OCI-LY3 (cell line): ENCODE results near the gene SRPK1.

Experiments used
- CTCF ChIP-seq: fragments of 200-600, 300-600 bp; sonication (generic); IDR thresholded peaks from 2 replicates; pipeline ENCODE4 v1.5.1; 2014; ENCODE audit warnings: antibody characterized with exemption, low read length, low read depth
- EZH2phosphoT487 ChIP-seq: fragments of 200-600 bp; shearing (Covaris generic); IDR thresholded peaks from 2 replicates; pipeline ENCODE4 v1.6.1; 2018; ENCODE audit warnings: antibody characterized with exemption, mixed run types, low read depth

DNA sequence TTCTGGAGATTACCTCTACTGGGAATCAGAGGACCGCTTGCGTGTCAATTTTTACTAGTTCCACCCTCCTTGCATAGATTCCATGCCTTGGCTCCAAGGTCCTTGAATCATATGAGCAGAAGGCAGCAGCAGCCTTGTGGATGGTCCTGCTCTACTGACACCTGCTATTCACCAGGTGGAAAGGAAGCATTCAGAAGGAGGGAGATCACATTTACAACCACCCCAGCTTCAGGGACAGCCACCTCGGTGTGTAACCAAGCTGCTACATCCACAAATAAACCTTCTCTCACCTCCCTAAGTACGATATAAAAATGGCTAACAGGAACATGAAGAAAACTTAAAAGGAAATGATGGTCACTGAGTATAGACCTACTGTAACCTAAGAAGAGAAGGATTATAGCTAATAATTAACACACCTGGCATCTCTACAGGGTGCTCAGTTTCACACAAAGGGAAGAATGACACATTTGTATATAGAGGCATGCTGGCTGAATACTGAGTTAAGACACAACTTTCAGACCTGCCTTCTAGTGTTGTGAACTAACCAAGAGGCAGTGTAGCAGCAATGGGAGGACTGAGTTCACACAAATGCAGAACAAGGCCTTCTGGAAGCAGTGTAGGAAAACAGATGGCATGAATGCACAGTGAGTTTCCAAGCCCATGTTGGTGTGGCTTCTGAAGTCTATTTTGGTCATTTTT lies 46.3 kb upstream of the SRPK1 start:
- TF ChIP-seq CTCF (no peak), EZH2phosphoT487 (no peak)
